H9 (cell line): ENCODE data around the gene SKP2. TPM values are rescaled to one million over a fixed set of nuclear protein-coding genes. Genes with fewer than 3 reads are reported as not detected.

Experiments
- DNase-seq: peaks from one replicate; pipeline ENCODE4 v3.0.0-alpha.2; 2017
- H2AFZ ChIP-seq: one replicate; pipeline ENCODE4 v1.6.1; 2013; ENCODE audit warnings: mild to moderate bottlenecking, low read length, control low read depth, moderate library complexity
- H2AK5ac ChIP-seq: 2 replicates; pipeline ENCODE4 v1.6.1; 2013; ENCODE audit warnings: low read length, control low read depth, mixed read lengths; ENCODE audit not compliant: insufficient read length
- H2BK120ac ChIP-seq: one replicate; pipeline ENCODE4 v1.6.1; 2013; ENCODE audit warnings: low read depth, mild to moderate bottlenecking, low read length, control low read depth, inconsistent platforms; ENCODE audit not compliant: poor library complexity, severe bottlenecking
- H2BK12ac ChIP-seq: 2 replicates; pipeline ENCODE4 v1.6.1; 2013; ENCODE audit warnings: low read length, control low read depth, mixed read lengths, low read depth; ENCODE audit not compliant: insufficient read length
- H2BK15ac ChIP-seq: 2 replicates; pipeline ENCODE4 v1.6.1; 2013; ENCODE audit warnings: low read depth, low read length, control low read depth
- H2BK20ac ChIP-seq: one replicate; pipeline ENCODE4 v1.6.1; 2013; ENCODE audit warnings: low read depth, mild to moderate bottlenecking, low read length, control low read depth, inconsistent platforms; ENCODE audit not compliant: poor library complexity, severe bottlenecking
- H2BK5ac ChIP-seq: 2 replicates; pipeline ENCODE4 v1.6.1; 2013; ENCODE audit warnings: low read length, control low read depth, mixed read lengths; ENCODE audit not compliant: insufficient read length
- H3K14ac ChIP-seq: 2 replicates; pipeline ENCODE4 v1.6.1; 2013; ENCODE audit warnings: low read length, control low read depth; ENCODE audit not compliant: insufficient read depth
- H3K18ac ChIP-seq: 2 replicates; pipeline ENCODE4 v1.6.1; 2013; ENCODE audit warnings: low read depth, mild to moderate bottlenecking, mixed read lengths, low read length, control low read depth; ENCODE audit not compliant: insufficient read length
- H3K23ac ChIP-seq: 2 replicates; pipeline ENCODE4 v1.6.1; 2013; ENCODE audit warnings: low read length, control low read depth, mixed read lengths, low read depth; ENCODE audit not compliant: insufficient read length
- H3K23me2 ChIP-seq: 2 replicates; pipeline ENCODE4 v1.6.1; 2013; ENCODE audit warnings: low read depth, mild to moderate bottlenecking, mixed read lengths, low read length, control low read depth; ENCODE audit not compliant: insufficient read length, poor library complexity, severe bottlenecking
- H3K27ac ChIP-seq: 2 replicates; pipeline ENCODE4 v1.5.1; 2013; ENCODE audit warnings: low read length, control low read depth, mixed read lengths, low read depth; ENCODE audit not compliant: insufficient read length
- H3K27me3 ChIP-seq: 2 replicates; pipeline ENCODE4 v1.6.1; 2013; ENCODE audit warnings: low read length, control low read depth, inconsistent platforms; ENCODE audit not compliant: insufficient read depth
- H3K4ac ChIP-seq: 2 replicates; pipeline ENCODE4 v1.6.1; 2013; ENCODE audit warnings: low read depth, mild to moderate bottlenecking, control low read depth, inconsistent platforms, low read length, moderate library complexity
- H3K4me1 ChIP-seq: 2 replicates; pipeline ENCODE4 v1.6.1; 2013; ENCODE audit warnings: low read length, control low read depth, inconsistent platforms; ENCODE audit not compliant: insufficient read depth
- H3K4me2 ChIP-seq: 2 replicates; pipeline ENCODE4 v1.6.1; 2013; ENCODE audit warnings: low read length, control low read depth, mixed read lengths; ENCODE audit not compliant: insufficient read length, insufficient read depth
- H3K56ac ChIP-seq: 2 replicates; pipeline ENCODE4 v1.6.1; 2013; ENCODE audit warnings: low read depth, mild to moderate bottlenecking, mixed read lengths, low read length, control low read depth; ENCODE audit not compliant: insufficient read length
- H3K79me1 ChIP-seq: 2 replicates; pipeline ENCODE4 v1.6.1; 2013; ENCODE audit warnings: low read depth, mild to moderate bottlenecking, moderate library complexity, low read length, control low read depth, inconsistent platforms; ENCODE audit not compliant: insufficient read depth, poor library complexity, severe bottlenecking
- H3K79me2 ChIP-seq: 2 replicates; pipeline ENCODE4 v1.6.1; 2013; ENCODE audit warnings: low read length, control low read depth, inconsistent platforms; ENCODE audit not compliant: insufficient read depth
- H3K9ac ChIP-seq: 2 replicates; pipeline ENCODE4 v1.6.1; 2013; ENCODE audit warnings: low read length, control low read depth, mixed read lengths; ENCODE audit not compliant: insufficient read length; ENCODE audit errors: extremely low read depth
- H3K9me3 ChIP-seq: one replicate; pipeline ENCODE4 v1.6.1; 2013; ENCODE audit warnings: low read depth, low read length, inconsistent platforms; ENCODE audit not compliant: control insufficient read depth
- H3T11ph ChIP-seq: one replicate; pipeline ENCODE4 v1.6.1; 2013; ENCODE audit warnings: mild to moderate bottlenecking, low read length, control low read depth, inconsistent platforms
- H4K20me1 ChIP-seq: one replicate; pipeline ENCODE4 v1.6.1; 2013; ENCODE audit not compliant: control insufficient read depth, insufficient read length, insufficient read depth
- H4K5ac ChIP-seq: 2 replicates; pipeline ENCODE4 v1.6.1; 2013; ENCODE audit warnings: low read depth, mild to moderate bottlenecking, mixed read lengths, low read length, control low read depth; ENCODE audit not compliant: insufficient read length
- H4K8ac ChIP-seq: replicated peaks from 2 replicates; pipeline ENCODE4 v1.6.1; 2013; ENCODE audit warnings: low read length, control low read depth, mixed read lengths, low read depth; ENCODE audit not compliant: insufficient read length
- H4K91ac ChIP-seq: 2 replicates; pipeline ENCODE4 v1.6.1; 2013; ENCODE audit warnings: low read depth, mild to moderate bottlenecking, moderate library complexity, mixed read lengths, low read length, control low read depth; ENCODE audit not compliant: insufficient read length
- H3K27ac Mint-ChIP-seq, 3 experiments: 2 replicates in 2 of 3; 3 replicates in 1 of 3; pipeline ENCODE4 v1.8.0; 2020 to 2021; ENCODE audit warnings: mixed read lengths in 3 of 3, mild to moderate bottlenecking in 1 of 3, moderate library complexity in 1 of 3
- H3K27me3 Mint-ChIP-seq: 2 replicates; pipeline ENCODE4 v1.8.0; 2021; ENCODE audit warnings: low read depth, mild to moderate bottlenecking, moderate library complexity, mixed read lengths
- H3K36me3 Mint-ChIP-seq, 3 experiments: 2 replicates in 2 of 3; 3 replicates in 1 of 3; pipeline ENCODE4 v1.8.0; 2020 to 2021; ENCODE audit warnings: low read depth in 3 of 3, mixed read lengths in 3 of 3; ENCODE audit not compliant: insufficient read depth in 1 of 3
- H3K4me1 Mint-ChIP-seq, 2 experiments: 2 replicates each; pipeline ENCODE4 v1.8.0; 2020; ENCODE audit warnings: mixed read lengths in 2 of 2
- H3K4me3 Mint-ChIP-seq, 2 experiments: 2 replicates in 1 of 2; 3 replicates in 1 of 2; pipeline ENCODE4 v1.8.0; 2020 to 2021; ENCODE audit warnings: mild to moderate bottlenecking in 2 of 2, mixed read lengths in 2 of 2, moderate library complexity in 1 of 2
- H3K9me3 Mint-ChIP-seq, 2 experiments: 2 replicates in 1 of 2; 3 replicates in 1 of 2; pipeline ENCODE4 v1.8.0; 2020; ENCODE audit warnings: mild to moderate bottlenecking in 2 of 2, mixed read lengths in 2 of 2, moderate library complexity in 1 of 2
- CTCF ChIP-seq: fragments of 200-600 bp; sonication (generic); conservative IDR thresholded peaks from 3 replicates; pipeline ENCODE4 v1.8.0; 2021; ENCODE audit warnings: antibody characterized with exemption, mild to moderate bottlenecking
- WGBS: extraction: QIAGEN DNeasy Blood & Tissue Kit; methylation state at CpG from one replicate; pipeline ENCODE4 v1.1.7; 2013; ENCODE audit warnings: missing lambda C conversion rate, low lambda C conversion rate, mixed read lengths; ENCODE audit not compliant: insufficient read length; ENCODE audit errors: extremely low coverage; 5-methylcytosine and 5-hydroxymethylcytosine counted together
- total RNA-seq: library from RNA; stranded (reverse); gene quantifications from 2 replicates; pipeline ENCODE4 v1.2.1, GENCODE V29; 2021

Gene SKP2
- total RNA-seq, 1 experiment from 2014 or later = 103 TPM

GRCh38 chr5:36215910-36216309 is 64.0 kb downstream of the SKP2 start:
- Histone ChIP-seq H3K27ac (no peak overlapping the region), H2BK20ac (no peak overlapping the region), H3K56ac (no peak overlapping the region), H2BK15ac (no peak overlapping the region), H4K91ac (no peak overlapping the region), H3K23ac (no peak overlapping the region), H4K8ac (no peak overlapping the region), H2AK5ac (no peak overlapping the region), H3K23me2 (no peaks in the 10 kb centered on the region), H3K27me3 (no peaks in the 10 kb centered on the region), H2AFZ (no peak overlapping the region), H3T11ph (no peak overlapping the region), H2BK120ac (no peak overlapping the region), H4K20me1 (no peaks in the 10 kb centered on the region), H2BK12ac (no peak overlapping the region), H3K79me2 (no peaks in the 10 kb centered on the region), H3K79me1 (no peaks in the 10 kb centered on the region), H4K5ac (no peak overlapping the region), H3K4me1 (no peaks in the 10 kb centered on the region), H2BK5ac (no peak overlapping the region), H3K14ac (no peak overlapping the region), H3K4ac (no peak overlapping the region), H3K4me2 (no peak overlapping the region), H3K9me3 (no peaks in the 10 kb centered on the region), H3K9ac (no peak overlapping the region), H3K18ac (no peak overlapping the region)
- WGBS = no CpG with 5 or more reads among the region's 2 CpGs
- Mint-ChIP-seq H3K36me3 (peaks cover 0 to 2% (median 2%) of the 10 kb centered on the region in 3 experiments; a peak in 1 of 7 replicates), H3K4me1 (no peaks in the 10 kb centered on the region), H3K27me3 (no peaks in the 10 kb centered on the region), H3K4me3 (no peak overlapping the region), H3K9me3 (no peaks in the 10 kb centered on the region), H3K27ac (no peak overlapping the region)
- no peak for DNase-seq
- no peak for TF ChIP-seq CTCF
